ENCODE results near the gene CIPC.

CIPC gene

DNA sequence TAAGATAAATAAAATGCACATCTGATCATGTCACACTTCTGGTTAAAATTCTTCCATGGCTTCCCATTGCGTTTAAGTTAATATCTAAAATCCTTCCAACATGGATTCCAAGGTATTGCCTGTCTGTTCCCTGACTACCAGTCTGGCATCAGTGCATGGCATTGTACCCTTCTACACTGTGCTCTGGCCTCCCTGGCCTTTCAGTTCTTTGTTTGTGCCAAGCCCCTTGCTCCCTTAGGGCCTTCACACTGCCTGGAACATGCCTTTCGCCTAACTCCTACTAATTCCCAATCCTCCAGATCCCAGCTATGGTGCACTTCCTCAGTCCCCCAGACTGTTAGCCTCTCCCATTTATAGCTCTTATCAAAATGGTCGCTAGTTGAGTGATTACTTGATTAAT, 6.3 kb downstream of the CIPC start:
- DNase-seq: no peak

DNA sequence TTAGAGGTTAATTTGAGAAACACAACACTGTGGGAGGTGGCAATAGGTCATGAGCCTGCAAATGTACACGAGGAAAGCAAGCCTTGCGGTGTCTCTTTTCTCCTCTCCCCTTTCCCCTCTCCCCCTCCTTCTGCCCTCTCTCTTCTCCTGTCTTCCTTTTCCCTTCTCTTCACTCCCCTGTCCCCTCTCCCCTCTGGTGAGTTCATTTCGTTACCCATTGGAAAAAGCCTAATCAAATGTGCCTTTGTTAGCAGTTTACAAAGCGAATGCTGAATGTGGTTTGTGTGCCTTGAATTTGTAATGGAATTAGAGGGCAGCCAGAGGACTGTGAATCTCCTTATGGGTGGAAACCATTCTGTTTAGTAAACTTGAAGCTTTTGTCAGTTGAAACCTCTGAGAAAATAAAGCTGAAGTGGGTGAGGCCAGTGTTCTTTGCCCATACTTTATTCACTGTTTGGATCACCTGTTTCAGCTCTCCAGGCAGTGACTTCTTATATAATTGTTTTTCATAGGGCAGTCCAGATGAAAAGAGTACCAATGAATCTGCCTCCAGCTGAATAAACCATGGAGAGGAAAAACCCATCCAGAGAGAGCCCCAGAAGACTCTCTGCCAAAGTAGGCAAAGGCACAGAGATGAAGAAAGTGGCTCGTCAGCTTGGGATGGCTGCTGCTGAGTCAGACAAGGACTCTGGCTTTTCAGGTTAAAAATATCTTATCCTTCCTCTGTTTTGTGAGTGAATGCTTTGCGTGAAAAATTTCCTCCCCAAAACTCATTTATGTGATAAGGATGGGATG, 7.3 kb downstream of the CIPC start:
- DNase-seq: no peak

DNA sequence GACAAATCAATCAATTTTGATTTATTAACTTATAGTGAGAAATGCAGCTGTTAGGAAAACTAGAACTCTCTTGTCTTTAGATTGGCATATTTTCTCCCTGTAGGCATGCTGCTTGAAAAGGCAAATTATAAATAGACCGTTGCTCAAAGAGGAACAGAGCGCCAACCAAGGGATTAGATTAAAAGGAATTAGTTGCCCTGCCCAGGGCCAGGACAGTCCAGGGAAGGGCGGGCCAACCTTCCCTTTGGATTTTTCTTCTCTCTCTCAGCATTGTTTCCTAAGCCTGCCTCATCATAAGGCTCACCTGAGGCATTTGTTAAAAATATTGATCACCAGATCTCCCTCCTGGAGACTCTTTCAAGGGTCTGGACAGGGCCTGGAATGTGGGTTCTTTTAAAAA, 8.6 kb downstream of the CIPC start:
- DNase-seq: no peak

DNA sequence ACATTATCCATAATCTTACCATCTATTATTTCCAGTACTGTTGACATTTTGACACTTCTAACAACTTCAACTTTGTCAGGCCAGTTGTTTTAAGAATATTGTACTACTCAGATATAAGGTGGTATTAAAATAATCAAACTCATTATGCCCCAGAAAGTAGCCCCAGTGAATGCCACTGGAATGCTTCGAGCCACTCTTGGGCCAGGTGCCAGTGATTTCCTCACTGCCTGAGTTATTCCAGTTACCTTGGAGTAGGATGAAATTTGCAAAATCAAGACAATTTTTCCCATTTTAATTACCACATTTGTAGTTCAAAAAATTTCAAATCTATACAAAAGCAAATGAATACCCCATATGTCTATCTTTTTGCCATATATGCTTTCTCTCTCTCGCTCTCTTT, 9.2 kb downstream of the CIPC start:
- no peak for DNase-seq

DNA sequence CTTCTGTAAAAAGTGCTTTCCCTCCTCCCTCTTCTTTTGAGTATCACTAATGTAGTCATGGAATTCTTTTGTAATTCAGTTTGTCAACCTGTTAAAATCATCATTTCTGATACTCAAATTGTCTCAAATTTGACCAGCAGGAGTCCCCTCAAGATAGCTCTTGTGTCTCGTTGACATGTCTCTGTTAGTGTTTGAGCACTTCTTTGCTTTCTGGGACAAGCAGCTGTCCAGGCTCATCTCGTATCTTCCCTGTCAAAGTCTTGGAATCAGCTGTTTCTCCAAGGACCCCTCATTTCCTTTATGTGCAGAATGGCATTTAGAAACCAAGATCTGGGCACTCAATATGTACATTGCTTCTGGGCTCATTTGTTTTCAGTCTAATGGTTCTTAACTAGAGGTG, 10.7 kb downstream of the CIPC start:
- no peak for DNase-seq

DNA sequence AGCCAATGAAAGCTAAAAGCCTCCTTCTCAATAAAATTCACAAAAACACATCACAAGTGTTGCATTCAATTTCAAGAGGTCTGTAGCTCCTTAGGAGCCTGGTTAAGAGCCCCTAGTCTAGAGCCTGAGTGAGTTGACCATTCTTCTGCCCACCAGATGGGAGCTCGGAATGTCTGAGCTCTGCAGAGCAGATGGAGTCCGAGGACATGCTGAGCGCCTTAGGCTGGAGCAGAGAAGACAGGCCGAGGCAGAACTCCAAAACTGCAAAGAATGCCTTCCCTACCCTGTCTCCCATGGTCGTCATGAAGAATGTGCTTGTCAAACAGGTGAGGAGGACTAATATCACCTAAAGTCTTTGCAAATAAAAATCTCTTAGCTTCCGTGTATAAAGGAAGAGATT, 11.6 kb downstream of the CIPC start:
- no peak for DNase-seq

DNA sequence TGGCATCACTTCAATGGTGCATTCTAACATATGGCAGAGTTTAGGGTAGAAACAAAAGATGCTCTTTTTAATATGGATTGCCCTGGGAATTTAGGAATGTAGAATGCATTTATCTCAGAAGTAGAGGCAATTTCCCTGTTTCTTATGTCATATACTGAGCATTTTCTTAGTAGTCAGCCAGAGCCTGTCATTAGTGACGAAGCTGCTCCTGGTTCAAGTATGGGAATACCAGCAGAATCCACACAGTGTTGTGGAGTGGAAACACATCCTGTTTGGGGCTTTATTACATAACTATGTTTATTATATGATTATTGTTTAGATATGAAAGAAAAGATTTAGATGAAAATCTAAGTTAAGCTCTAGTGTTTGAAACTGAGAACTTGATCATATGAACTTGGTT, 12.2 kb downstream of the CIPC start:
- no peak for DNase-seq

DNA sequence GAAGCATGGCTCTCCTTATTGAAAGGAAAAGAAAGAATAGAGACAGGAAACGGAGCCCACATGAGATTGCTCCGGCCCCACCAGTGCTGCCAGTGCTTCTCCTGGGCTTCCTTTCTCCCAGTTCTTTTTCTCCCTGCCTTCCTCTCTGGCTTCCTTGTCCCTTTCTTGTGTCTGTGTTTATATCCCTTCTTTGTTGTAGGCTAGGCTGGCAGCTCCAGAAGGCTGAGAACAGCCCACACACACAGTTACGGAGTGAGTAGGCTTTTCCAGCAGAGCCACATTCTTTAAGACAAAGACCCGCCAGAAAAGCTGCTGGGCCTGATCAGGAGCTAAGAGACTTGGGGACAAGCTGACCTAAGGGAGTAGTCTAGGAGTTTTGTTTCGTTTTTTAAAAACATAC, 13.0 kb downstream of the CIPC start:
- DNase-seq: no peak

DNA sequence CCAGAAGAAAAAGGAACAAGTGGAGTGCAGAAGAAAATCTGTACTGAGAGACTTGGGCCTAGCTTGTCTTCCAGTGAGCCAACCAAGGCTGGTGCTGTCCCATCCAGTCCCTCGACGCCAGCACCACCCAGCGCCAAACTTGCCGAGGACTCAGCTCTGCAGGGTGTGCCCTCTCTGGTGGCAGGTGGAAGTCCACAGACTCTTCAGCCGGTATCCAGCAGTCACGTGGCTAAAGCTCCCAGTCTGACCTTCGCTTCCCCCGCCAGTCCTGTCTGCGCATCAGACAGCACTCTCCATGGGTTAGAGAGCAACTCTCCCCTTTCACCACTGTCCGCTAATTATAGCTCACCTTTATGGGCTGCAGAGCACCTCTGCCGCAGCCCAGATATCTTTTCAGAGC, 15.6 kb downstream of the CIPC start:
- DNase-seq: no peak

DNA sequence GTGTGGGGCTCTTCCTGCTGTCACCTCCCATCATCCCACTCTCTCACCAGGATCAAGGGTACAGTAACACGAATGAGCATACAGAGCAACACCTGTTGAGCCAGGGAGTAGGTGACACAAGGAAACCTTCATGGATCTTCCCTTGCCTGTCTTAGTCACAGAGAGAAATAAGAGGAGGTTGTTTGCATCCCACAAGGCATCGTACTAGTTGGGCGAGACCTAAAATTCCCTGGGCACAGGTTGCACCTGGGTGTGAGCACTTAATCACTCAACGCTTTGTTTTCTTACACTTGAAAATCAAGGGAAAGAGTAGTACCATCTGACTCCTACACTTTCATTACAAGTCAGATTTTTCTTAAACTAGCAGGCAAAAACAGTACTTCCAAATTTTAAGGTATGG, 16.6 kb downstream of the CIPC start:
- DNase-seq: no peak

DNA sequence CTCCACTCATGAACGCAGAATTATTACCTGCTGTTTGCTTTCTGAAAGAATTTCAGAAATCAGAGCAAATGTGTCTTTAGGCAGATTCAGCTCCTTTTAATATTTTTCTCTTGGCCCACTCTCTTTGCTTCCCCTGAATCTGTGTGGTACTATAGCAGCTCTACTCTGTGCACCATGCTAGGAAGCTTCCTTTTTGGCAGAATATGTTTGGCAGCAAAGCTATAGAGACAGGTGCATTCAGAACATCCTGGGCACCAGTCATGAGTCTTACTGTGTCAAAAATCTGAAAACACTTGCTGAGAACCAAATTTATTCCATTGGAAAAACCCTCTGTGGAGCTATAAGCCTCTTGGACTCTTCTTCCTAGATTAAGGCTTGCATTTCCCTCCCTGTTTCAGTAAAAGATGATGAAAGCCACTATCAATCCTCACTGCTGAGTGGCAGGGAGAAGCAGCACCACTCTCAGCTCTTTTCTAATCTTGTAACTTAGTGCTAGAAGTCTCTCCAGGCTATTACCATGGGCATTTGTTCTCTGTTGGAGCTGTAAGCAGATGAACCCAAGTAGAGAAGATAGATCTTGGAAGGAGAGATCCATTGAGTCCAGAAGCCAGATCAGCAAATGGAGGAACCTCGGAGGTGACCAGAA, 18.2 kb downstream of the CIPC start:
- DNase-seq: no peak

DNA sequence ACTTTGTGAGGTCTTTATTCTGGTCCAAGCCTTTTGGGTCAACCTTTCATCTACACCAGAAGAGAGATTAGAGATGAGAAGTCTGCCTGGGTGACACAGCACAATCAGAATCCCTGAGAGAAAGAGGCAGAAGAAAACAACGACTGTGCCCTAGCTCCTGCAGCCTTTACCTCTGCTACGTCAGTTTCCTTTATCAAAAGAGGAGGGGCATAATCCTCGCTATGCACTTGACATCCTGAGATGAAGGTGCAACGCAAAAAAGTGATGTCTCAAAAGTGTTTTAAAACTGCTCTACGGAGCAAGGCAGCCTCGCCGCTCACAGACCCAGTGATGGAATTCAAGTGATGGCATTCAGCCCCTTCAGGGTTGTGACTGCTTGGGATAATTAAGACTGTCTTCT, 21.8 kb downstream of the CIPC start:
- DNase-seq: no peak

DNA sequence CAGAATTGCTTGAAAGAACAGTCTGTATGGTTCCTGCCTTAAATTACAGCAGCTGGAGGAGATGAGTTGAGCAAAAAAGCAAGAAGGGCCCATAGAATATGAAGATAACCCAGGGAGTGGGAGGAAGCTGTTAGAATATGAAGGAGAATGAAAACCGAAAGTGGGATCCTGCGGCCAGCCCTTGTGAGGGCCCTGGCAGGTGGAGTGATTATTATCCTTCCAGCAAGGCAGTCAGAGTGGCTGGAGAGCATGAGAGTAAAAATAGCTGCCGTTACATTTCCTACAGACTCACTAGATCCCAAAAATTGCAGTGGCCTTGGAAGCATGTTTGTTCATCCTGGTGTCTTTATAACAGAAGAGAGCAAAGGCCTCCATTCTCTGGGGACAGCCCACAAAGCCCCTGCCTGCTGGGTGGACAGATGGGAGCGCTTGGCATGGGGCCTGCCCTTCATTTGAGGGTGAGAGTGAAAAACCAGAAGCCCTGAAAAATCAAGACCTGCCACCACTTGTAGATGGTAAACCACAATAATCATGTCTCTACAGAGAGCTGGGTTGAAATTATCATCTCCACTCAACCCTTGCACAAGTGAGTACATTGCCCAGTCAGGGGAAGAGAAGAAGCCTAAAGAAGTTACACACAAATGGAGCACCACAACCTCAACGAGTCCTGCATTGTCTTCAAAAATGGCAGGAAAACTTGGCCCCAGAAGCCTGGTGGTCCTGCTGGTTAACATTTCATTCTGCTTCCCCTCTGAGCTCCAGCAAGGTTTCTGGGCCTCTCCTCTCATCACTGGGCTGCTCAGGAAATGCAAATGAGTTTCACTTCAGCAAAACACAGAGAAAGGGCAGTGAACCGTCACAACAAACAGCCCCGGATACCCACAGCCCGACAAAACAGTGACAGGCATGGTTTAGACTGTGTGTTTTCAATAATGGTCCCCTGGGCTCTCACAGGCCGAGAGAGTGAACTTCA, 23.0 kb downstream of the CIPC start:
- no peak for DNase-seq

DNA sequence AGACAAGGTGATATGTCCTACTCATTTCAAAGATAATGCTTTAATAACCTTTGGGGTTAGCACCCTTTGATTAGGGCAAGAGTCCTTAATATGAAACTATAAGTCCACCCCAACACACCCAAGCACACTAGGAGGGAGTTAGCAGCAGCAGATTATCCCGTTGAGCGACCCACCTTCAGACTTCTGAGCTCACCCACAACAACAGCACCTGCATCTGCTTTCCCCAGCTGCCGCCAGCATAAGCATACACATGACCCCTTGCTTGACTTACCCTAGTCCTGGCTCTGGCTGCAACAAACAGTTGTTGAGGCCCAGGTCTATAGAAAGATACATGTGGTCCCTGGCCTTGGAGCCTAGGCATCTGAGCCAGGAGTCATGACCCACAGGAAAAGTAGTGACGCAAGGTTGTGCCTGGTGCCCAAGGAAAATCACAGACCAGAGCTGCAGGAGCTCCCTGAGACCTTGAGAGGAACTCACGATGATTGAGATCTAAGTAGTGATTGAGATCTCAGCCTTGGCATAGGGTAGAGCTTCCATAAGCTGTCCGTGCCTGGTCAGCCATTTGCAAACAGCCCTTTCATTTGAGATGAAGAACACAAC, 24.6 kb downstream of the CIPC start:
- no peak for DNase-seq

DNA sequence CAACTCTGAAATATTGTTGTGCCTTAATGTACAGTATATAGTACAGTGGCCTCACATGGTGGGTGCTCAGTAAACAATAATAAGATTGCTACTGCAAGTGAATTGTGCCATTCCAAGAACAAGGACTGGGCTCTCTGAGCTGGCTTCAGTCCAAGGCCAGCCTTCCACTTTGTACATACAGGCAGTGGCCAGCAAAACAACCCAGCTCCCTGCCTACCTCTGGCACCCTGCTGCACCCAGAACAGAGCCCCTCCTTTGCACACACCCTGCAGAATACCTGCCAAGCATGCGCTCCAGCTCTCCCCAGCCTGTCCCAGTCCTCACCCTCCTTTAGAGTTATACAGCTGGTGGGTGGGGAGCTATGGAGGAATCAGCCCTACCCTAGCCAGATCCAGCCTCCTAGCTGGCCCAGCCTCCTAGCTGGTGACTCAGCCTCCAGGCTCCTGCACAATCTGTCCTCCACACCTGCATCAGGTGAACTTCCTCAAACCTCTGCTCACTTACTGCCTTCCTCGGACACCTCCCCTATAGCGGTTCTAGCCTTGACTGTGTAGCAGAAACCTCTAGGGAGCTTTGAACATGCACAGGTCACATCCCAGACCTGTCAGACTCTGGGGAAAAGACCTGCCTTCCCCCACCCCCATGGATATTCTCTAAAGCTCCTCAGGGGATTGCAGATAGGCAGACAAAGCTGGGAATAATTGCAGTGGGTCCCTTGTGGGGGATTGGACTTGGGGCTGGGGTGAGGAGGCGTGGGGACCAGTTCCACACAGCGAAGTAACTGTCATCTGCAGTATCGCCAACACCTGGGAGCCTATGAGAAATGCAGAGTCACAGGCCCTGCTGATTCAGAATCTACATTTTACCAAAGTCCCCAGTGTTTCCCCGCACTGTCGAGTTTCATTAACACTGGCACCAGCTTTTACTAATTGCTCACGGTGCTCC, 25.6 kb downstream of the CIPC start:
- no peak for DNase-seq

DNA sequence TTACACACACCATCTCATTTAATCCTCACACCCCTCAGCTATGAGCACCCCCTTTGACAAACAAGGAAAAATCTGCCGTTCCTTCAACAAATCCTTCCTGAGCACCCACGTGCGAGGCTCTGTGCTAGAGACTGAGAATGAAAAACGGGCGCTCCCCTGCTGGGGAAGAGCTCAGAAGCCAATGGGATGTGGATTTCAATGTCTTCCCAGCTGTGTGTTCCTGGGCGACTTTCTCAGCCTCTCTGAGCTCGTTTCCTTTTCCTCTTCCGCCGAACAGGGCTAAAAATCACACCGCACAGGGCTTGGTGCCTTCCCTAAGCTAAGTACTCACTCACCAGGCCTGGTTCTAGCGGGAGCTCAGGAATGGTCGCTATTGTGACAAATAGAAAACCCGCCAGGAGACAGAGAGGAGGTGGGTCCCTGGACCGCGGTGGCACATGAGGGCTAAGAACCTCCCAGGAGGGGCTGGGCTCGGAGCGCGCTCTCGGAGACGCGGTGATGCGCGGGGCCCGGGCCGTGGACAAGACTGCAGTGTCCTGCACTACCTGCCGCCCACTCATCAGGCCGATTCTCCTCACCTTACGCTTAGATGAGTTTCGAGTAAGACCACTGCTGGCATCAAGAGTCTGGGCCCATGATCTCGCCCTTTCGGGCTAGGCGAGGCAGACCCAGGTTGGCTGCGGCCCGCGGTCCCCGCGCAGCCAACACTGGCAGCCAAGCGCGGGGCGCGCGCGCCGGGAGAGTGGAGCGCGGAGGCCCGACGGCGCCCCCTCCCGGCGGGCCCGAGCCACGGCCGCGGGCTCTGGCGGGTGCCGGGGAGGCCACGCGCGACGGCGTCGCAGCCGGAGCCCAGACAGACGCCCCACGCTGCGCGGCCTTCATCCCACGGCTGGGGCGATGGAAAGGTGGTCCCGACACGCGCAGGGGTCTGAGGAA, 26.6 kb downstream of the CIPC start:
- peak; percentile 61 for DNase-seq

DNA sequence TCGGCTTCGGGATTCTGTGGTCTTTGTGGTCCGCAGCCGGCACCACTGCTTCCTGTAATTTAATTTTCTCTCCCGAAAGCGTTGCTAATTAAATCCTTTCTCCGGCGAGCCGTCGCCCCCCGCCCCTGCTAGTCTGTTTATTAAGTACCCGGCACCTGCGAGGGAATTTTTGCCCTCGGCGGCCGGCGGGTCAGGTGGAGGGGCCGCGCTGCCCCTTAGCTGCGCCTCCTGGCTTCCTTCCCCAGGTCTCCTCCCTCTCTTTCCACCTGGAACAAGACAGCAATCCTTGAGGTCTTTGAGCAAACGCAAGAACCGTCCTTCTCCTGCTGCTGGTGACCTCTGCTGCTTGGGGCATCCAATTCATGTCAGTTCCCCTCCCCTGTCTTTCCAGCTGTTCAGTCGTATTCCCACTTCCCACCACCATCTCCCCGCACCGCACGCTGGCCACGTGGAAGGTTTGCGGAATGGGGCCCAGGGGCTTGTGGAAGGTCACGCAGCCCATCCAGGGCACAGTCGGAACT, 27.3 kb downstream of the CIPC start:
- no peak for DNase-seq

DNA sequence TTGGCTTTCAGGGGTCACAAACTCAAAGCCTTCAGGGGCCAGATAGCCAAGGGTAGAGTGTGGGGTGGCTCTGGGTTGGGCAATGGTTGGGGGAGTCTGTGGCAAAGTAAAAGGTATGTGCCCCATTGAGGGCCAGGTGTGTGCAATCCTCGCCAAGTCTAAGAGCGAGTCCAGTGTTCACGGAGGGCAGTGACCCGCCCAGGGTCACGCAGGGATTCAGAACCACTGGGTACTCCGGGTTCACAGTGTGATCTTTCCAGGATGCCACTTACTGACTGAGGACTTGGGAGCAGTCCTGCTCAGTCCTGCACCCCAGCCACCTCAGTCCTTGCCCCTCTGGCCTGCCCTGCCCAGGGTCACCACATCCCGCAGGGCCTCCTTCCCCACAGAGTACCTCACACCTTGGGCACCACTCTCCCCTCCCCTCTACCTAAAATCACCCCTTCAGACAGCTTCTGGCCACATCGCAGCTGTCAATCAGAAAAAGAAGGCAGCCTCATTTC, 27.8 kb downstream of the CIPC start:
- no peak for DNase-seq

DNA sequence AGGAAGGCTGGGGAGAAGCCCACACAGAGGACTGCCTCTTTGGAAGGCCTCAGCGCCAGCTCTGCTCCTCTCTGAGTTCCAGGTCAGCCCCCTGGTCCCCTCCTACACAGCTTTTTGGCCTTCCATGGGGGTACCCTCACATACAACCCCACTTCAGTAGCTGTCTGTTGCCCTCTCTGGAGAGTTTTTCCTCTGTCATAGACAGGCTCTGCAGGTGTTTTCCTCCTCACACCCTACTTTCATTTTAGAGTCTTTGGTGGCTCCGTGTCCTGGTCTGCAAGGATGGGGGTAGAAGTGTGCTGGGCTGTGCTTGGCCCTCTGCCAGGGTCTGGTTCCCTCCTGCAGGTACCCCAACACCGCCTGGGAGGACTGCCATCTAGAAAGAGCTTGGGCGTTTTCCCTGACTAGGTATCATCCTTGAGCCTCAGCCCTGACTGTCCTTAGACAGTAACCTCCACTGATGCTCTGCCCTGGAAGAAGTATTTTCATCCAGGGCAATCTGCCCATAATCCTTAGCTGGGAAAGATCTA, 28.5 kb downstream of the CIPC start:
- no peak for DNase-seq

DNA sequence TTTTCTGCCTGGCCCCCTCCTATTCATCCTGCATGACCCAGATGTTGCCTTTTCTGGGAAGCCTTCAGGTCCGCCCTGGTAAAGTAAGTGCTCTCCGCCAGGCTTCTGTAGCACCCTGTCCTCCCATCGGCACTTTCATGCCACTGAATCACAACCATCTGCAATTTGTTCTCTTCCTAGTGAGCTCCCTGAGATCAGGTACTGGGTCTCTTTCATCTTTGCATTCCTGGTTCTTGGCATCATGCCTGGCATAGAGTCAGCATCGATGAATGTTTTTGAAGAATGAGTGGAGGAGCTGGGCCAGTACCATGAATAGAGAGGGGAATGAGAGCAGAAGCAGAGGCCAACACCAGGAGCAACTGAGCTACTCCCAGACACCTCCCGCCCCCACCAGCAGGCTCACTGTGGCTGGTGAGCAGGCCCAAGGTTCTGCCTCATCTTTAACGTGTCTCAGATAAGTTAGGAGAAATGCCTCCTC, 30.4 kb downstream of the CIPC start:
- no peak for DNase-seq

Measured in hematopoietic multipotent progenitor cell treated with erythropoietin and hydrocortisone succinate and interleukin-3 and kit ligand, for 6 days (in vitro differentiated cells).